IPS-11a (cell line): ENCODE results near the gene CDKL2.
"Not testable (repeated sequence)": the region's sequence is repeated elsewhere in the genome, so short reads cannot be mapped to it uniquely, and the experiment has no call there.

Source experiments
- H3K4me3 ChIP-seq: one replicate; pipeline ENCODE4 v1.5.1; 2013; ENCODE audit warnings: low read depth, low read length, control low read depth

The CDKL2 gene

GRCh38 chr4:75630174-75630936 lies at the start of gene CDKL2:
Gene CDKL2 (minus strand): TSS chr4:75630528. CDS start chr4:75625988, 4,540 bp downstream.
- peak within 1 kb of the TSS; percentile 76 for H3K4me3 ChIP-seq

GRCh38 chr4:75678965-75679364 lies 48.6 kb upstream of the CDKL2 start:
- no peak overlapping the region for H3K4me3 ChIP-seq

- no peak overlapping the region for H3K4me3 ChIP-seq
Measured at GRCh38 chr4:75678473-75678872, 48.1 kb upstream of the CDKL2 start.

- no peak overlapping the region for H3K4me3 ChIP-seq
Measured at GRCh38 chr4:75675004-75675531, 44.7 kb upstream of the CDKL2 start.

GRCh38 chr4:75673959-75674328 lies 43.6 kb upstream of the CDKL2 start:
- H3K4me3 ChIP-seq = peak overlapping the region; percentile 99

- H3K4me3 ChIP-seq = peak within 1 kb of the TSS; percentile 99
Measured at GRCh38 chr4:75673027-75673958, 43.0 kb upstream of the CDKL2 start, which contains the start of gene G3BP2. Gene G3BP2 (minus strand): TSS chr4:75673411. CDS start chr4:75662025, 11,386 bp downstream.

- H3K4me3 ChIP-seq = peak overlapping the region; percentile 99
Measured at GRCh38 chr4:75672461-75673026, 42.2 kb upstream of the CDKL2 start.

GRCh38 chr4:75671802-75672421 lies 41.6 kb upstream of the CDKL2 start:
- peak overlapping the region; percentile 99 for H3K4me3 ChIP-seq

GRCh38 chr4:75668596-75668995 lies 38.3 kb upstream of the CDKL2 start:
- H3K4me3 ChIP-seq = no peak overlapping the region

- not testable (repeated sequence) for H3K4me3 ChIP-seq
Measured at GRCh38 chr4:75667636-75668035, 37.3 kb upstream of the CDKL2 start.

- H3K4me3 ChIP-seq = no peak overlapping the region
Measured at GRCh38 chr4:75666299-75666698, 36.0 kb upstream of the CDKL2 start.

- H3K4me3 ChIP-seq = not testable (repeated sequence)
Measured at GRCh38 chr4:75664604-75665003, 34.3 kb upstream of the CDKL2 start.

- no peak overlapping the region for H3K4me3 ChIP-seq
Measured at GRCh38 chr4:75662626-75663025, 32.3 kb upstream of the CDKL2 start.

- no peak overlapping the region for H3K4me3 ChIP-seq
Measured at GRCh38 chr4:75660491-75660890, 30.2 kb upstream of the CDKL2 start.

- H3K4me3 ChIP-seq = no peak overlapping the region
Measured at GRCh38 chr4:75659512-75660031, 29.2 kb upstream of the CDKL2 start.

- H3K4me3 ChIP-seq = no peak overlapping the region
Measured at GRCh38 chr4:75658876-75659275, 28.5 kb upstream of the CDKL2 start.

GRCh38 chr4:75655562-75655961 lies 25.2 kb upstream of the CDKL2 start:
- H3K4me3 ChIP-seq = no peak overlapping the region

GRCh38 chr4:75654905-75655304 lies 24.6 kb upstream of the CDKL2 start:
- H3K4me3 ChIP-seq = no peak overlapping the region

GRCh38 chr4:75653845-75654503 lies 23.6 kb upstream of the CDKL2 start:
- H3K4me3 ChIP-seq = no peak overlapping the region

GRCh38 chr4:75644095-75644494 lies 13.8 kb upstream of the CDKL2 start:
- no peak overlapping the region for H3K4me3 ChIP-seq
